HG03354 (cell line): ENCODE data around the gene MSI2.

Experiments used
- ATAC-seq: cut with Tn5 transposase; IDR thresholded peaks from one replicate; pipeline ENCODE4 v1.9.1; 2021; ENCODE audit warnings: mild to moderate bottlenecking; ENCODE audit not compliant: unreplicated experiment, poor library complexity, severe bottlenecking

The MSI2 gene

GRCh38 chr17:57687642-57688041 lies 431.3 kb downstream of the MSI2 start:
- ATAC-seq, result no peak

GRCh38 chr17:57689254-57689653 lies 432.9 kb downstream of the MSI2 start:
- ATAC-seq, result no peak

- no peak for ATAC-seq
These were observed 435.6 kb downstream of the MSI2 start for GRCh38 chr17:57691939-57692338.

- ATAC-seq, result no peak
These were observed 436.4 kb downstream of the MSI2 start for GRCh38 chr17:57692770-57693169.

- no peak for ATAC-seq
These were observed 437.7 kb downstream of the MSI2 start for GRCh38 chr17:57694051-57694450.

GRCh38 chr17:57696050-57696449 lies 439.7 kb downstream of the MSI2 start:
- no peak for ATAC-seq

- ATAC-seq, result no peak
These were observed 440.9 kb downstream of the MSI2 start for GRCh38 chr17:57697197-57697596.

- ATAC-seq, result no peak
These were observed 441.8 kb downstream of the MSI2 start for GRCh38 chr17:57697891-57698711.

GRCh38 chr17:57699751-57700219 lies 443.5 kb downstream of the MSI2 start:
- no peak for ATAC-seq

- no peak for ATAC-seq
These were observed 444.8 kb downstream of the MSI2 start for GRCh38 chr17:57701124-57701523.

GRCh38 chr17:57703273-57703672 lies 446.9 kb downstream of the MSI2 start:
- ATAC-seq, result no peak

GRCh38 chr17:57704448-57704847 lies 448.1 kb downstream of the MSI2 start:
- ATAC-seq, result no peak

GRCh38 chr17:57705921-57706695 lies 449.8 kb downstream of the MSI2 start:
- ATAC-seq, result no peak

- no peak for ATAC-seq
These were observed 450.4 kb downstream of the MSI2 start for GRCh38 chr17:57706761-57707160.

GRCh38 chr17:57707892-57708291 lies 451.6 kb downstream of the MSI2 start:
- ATAC-seq, result no peak

GRCh38 chr17:57708410-57708809 lies 452.1 kb downstream of the MSI2 start:
- ATAC-seq, result no peak

- ATAC-seq, result no peak
These were observed 456.8 kb downstream of the MSI2 start for GRCh38 chr17:57713140-57713539.

GRCh38 chr17:57714665-57715180 lies 458.4 kb downstream of the MSI2 start:
- ATAC-seq, result no peak

- no peak for ATAC-seq
These were observed 459.7 kb downstream of the MSI2 start for GRCh38 chr17:57715981-57716380.

- ATAC-seq, result no peak
These were observed 462.6 kb downstream of the MSI2 start for GRCh38 chr17:57718878-57719277.
